Mammary microvascular endothelial cell (primary cell): ENCODE measurements around the gene PHC1. TPM values are rescaled to one million over a fixed set of nuclear protein-coding genes. Genes with fewer than 3 reads are reported as not detected.

Source experiments
- total RNA-seq: library from RNA; depleted of rRNA; stranded (reverse); fragments of >200 nt; gene quantifications from 2 replicates; pipeline ENCODE4 v1.2.3, GENCODE V29; 2015

PHC1 gene
- total RNA-seq: 8.5 and 27.7 TPM in 2 replicates

GRCh38 chr12:8914033-8914715 is at the start of gene PHC1:
TSS of gene PHC1 (plus strand) at chr12:8914509. CDS start at chr12:8917678, 3,169 bp downstream.

GRCh38 chr12:8949342-8950220 is 35.3 kb downstream of the PHC1 start, which contains the start of gene M6PR:
TSS of gene M6PR (minus strand) at chr12:8949645. CDS start at chr12:8946404, 3,241 bp downstream.

GRCh38 chr12:8989413-8989812 is 75.1 kb downstream of the PHC1 start, which contains the start of gene KLRG1:
TSS of gene KLRG1 (plus strand) at chr12:8989546. CDS start at chr12:8989636, 90 bp downstream.

Other genes starting within 250 kb of the PHC1 start
- gene RIMKLB, start 216.5 kb upstream of the PHC1 start, total RNA-seq: 23.0 and 23.9 TPM in 2 replicates
- gene A2ML1, start 91.9 kb upstream of the PHC1 start, total RNA-seq: not detected in 2 replicates
- gene M6PR, start 35.1 kb downstream of the PHC1 start, total RNA-seq: 92.2 and 97.9 TPM in 2 replicates
- 0.40 and 1.1 TPM in 2 replicates for gene KLRG1, start 75.0 kb downstream of the PHC1 start, total RNA-seq
- gene A2M, start 201.4 kb downstream of the PHC1 start, total RNA-seq: 45.0 and 53.3 TPM in 2 replicates